GM21381 (cell line): ENCODE results near the gene HOATZ.

Experiments used
- ATAC-seq: cut with Tn5 transposase; IDR thresholded peaks from one replicate; pipeline ENCODE4 v1.9.1; 2021; ENCODE audit warnings: mild to moderate bottlenecking, moderate library complexity; ENCODE audit not compliant: unreplicated experiment

The HOATZ gene

GRCh38 chr11:111548525-111548924 lies 33.9 kb downstream of the HOATZ start:
- no peak for ATAC-seq

DNA sequence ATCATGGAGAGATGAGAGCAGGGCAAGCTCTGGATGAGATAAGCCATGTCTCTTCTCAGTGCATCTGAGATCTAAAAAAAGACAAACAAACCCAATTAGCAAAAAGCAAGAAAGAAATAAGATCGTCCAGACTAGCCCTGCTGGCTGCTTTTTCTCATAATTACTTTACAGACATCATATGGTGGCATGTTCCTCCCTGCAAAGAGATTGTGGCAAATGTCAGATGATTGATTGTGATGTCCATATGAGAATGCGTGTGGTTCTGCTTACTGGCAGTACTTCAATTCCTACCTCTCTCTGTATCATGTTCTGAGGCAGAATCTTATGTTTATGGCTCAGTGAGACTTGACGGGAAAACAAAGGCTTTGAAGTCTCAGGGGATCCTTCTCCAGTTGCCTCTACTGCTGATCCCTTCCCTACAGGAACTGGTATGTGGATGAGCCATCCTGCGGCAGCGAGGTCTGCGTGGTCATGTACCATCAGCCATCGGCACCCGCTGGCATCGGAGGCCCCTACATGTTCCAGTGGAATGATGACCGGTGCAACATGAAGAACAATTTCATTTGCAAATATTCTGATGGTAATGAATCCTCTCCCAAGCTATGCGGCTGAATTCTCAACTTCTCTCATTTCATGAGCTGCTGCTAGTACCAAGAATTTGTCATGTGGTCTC lies 34.8 kb downstream of the HOATZ start:
- no peak for ATAC-seq

- no peak for ATAC-seq
Measured at GRCh38 chr11:111549869-111550203, 35.3 kb downstream of the HOATZ start.

DNA sequence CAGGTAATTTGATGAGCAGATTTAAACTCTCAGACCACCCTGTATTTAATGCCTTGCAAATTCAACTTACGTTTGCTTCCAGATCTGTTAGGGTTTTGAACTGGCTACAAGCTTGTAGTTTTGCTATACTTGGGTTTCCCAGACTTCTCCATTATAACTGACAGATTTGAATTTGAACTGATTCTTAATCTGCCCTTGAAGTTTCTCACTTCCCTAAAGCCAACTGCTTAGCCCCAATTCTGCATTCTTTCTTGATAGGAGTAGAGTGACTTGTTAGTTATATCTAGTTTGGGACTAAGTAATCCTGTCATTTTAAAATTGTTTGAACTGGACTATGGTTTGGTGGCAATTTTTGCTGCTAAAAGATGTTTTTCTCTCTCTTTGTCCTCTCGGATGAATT lies 35.7 kb downstream of the HOATZ start:
- ATAC-seq = no peak

GRCh38 chr11:111554532-111554931 lies 40.0 kb downstream of the HOATZ start:
- no peak for ATAC-seq

DNA sequence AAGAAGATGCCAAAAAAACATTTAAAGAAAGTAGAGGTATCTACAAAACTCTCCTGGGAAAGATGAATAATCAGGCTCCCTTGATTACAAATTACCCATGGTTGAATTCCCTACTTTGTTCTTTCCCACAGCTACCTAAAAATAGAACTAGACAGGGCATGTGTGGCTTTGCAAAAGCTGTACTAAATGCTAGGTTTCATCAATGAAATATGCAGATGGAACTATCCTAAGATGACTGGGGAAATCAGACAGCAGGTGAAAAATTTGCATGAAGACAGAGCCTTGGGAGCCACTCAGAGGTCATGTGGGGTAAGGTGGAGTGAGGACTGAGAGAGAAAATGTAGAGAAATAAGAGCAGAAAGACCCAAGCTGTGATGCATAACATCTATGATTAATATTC lies 40.7 kb downstream of the HOATZ start:
- ATAC-seq = no peak

DNA sequence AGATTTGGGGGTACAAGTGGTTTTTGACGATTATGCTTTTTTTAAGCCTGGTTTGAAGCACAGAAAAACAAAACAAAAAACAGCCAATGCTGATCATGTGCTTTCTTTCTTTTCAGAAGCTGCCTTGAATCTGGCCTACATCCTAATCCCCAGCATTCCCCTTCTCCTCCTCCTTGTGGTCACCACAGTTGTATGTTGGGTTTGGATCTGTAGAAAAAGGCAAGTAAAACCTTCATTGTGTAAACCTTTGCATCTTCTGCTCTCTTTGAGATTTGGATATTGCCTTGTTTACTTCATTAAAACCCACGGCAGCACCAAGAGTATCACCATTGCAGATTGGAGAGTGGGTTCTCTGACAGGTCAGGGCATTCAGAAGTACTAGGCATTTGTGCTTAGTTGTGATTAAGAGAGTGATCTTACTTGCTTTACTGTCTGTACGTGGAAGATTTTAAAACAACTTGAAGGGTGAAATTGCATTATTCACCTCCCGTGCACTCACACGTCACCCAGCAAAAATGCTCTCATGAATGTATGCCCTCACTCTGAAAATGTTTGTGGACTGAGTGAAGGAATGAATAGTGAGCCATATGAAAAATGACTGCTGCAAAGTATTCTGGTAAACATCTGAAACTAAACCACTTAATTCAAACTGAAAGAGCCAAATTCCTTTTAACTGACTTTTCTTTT lies 43.0 kb downstream of the HOATZ start:
- no peak for ATAC-seq

DNA sequence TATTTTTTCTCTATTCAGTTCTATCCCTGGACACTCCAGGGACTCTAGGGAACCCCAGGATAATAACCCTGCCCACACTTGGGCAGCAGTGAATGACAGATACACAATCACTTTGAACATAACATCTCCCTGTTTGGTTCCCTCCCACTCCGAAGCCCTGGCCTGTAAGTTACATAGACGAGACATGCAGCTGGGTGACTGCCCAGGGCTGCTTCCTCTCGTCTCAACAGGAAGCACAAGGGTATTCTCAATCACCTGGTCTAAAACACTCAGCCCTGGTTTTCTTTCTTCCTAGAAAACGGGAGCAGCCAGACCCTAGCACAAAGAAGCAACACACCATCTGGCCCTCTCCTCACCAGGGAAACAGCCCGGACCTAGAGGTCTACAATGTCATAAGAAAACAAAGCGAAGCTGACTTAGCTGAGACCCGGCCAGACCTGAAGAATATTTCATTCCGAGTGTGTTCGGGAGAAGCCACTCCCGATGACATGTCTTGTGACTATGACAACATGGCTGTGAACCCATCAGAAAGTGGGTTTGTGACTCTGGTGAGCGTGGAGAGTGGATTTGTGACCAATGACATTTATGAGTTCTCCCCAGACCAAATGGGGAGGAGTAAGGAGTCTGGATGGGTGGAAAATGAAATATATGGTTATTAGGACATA lies 45.4 kb downstream of the HOATZ start:
- no peak for ATAC-seq

- no peak for ATAC-seq
Measured at GRCh38 chr11:111560800-111561199, 46.2 kb downstream of the HOATZ start.

GRCh38 chr11:111561306-111561705 lies 46.7 kb downstream of the HOATZ start:
- ATAC-seq = no peak

DNA sequence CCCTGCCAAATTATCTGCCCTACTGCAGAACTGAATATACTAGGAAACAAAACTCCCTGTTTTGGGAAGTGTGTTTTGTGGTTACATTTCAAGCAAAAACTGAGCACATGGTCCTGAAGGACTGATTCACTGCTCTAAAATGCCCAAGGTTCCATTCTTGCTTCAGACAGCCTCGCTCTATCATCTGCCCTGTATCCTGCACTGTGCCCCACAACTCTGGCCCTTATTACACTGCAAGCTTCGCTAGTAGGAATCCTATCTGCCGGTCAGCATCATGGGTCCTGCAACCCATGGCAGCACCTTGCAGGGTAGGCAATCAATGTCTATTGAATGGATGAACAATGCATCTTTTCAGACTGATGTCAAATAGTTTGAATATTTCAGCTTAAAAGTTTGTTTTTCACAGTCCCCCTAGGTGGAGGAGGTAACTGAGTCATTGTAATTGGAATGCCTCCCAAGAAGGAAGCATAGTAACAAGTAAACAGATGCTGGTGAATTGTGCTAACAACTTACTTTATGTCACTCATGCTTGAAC lies 47.3 kb downstream of the HOATZ start:
- no peak for ATAC-seq

DNA sequence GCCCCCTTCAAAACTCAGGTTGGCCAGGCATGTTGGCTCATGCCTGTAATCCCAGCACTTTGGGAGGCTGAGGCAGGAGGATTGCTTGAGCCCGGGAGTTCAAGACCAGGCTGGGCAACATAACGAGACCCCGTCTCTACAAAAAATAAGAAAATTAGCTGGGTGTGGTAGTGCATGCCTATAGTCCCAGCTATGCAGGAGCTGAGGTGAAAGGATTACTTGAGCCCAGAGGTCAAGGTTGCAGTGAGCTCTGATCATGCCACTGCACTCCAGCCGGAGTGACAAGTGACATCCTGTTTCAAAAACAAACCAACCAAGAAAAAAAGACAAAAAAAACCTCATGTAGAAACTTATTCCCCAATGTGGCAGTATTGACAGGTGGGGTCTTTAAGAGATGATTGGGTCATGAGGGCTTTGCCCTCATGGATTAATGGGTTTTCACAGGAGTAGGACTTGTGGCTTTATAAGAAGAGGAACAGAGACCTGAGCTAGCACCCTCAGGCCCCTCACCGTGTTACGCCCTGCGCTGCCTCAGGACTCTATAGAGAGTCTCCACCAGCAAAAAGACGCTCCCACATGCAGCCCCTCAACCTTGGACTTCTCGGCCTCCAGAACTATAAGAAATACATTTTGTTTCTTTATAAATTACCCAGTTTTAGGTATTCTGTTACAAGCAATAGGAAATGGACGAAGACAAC lies 48.3 kb downstream of the HOATZ start:
- no peak for ATAC-seq

- no peak for ATAC-seq
Measured at GRCh38 chr11:111565114-111565720, 50.6 kb downstream of the HOATZ start.

DNA sequence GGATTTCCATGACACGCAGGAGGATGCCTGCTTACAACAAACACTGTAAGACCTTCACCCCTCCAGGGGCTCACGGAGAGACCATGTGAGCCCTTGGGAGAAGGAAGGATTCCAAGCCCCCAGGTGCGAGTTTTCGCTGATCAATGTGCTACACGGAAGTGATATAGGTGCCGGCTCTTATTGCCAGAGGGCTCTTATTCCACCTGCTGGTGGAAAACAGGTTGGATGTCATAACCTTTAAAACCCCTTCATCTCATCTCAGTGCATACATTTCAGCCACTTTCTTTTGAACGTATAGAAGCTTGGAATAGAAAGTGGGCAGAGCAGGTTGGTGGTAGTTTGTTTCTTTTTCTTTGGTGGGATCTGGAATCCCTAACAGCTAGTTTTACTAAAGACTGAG lies 51.7 kb downstream of the HOATZ start:
- ATAC-seq = no peak

DNA sequence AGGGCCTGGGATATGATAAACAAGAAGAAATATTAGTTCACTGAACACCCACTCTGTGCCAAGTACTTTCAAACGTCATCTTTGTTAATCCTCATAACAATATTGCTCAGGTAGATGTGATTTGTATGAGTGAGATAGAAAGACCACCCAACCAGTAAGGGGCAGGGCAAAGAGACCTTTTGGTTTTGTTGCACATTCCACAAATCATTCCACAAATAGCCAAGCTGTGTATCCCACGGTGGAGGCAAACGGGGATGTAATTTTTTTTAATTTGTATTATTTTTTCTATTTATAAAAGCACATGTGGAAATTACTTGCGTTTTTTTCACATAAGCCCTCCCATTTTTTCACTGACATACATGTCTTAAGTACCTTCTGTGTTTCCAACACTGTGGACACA lies 54.9 kb downstream of the HOATZ start:
- ATAC-seq = no peak

DNA sequence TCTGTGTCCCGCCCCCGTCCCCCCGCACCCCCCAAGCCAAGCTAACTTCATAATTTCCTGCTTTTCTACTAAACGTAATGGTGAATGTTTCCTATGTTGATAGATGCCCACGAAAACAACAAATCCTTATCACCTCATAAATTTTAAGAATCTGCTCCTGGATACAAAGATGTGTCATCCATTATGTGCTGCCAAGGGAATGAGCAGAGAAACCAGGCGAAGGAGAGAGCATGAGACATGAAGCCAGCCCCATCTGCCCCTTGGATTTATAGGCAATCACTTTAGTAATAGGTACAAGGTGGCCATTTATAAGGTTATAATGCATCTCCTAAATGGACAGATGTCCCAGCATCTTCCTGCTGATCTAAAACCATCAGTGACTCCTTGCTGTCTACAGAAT lies 56.2 kb downstream of the HOATZ start:
- ATAC-seq = no peak

- ATAC-seq = no peak
Measured at GRCh38 chr11:111571829-111572501, 57.4 kb downstream of the HOATZ start.

DNA sequence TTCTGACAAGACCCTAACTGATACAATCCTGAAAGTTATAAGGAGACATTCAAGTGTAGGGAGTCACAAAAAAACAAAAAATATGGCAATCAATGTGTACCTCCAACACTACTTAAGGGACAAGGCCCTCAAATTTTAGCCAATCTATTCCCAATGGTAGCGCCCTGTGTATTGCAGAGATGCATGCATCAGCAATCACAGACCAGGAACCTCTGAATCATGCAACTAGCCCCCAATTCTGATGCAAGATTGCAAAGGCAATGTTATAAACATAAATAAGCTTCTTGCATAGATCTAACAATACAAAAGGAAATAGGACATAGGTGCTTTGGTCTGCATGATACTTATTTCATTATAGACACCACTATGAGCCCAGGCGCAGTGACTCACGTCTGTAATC lies 58.0 kb downstream of the HOATZ start:
- ATAC-seq = no peak

GRCh38 chr11:111573821-111574249 lies 59.3 kb downstream of the HOATZ start:
- ATAC-seq = no peak

DNA sequence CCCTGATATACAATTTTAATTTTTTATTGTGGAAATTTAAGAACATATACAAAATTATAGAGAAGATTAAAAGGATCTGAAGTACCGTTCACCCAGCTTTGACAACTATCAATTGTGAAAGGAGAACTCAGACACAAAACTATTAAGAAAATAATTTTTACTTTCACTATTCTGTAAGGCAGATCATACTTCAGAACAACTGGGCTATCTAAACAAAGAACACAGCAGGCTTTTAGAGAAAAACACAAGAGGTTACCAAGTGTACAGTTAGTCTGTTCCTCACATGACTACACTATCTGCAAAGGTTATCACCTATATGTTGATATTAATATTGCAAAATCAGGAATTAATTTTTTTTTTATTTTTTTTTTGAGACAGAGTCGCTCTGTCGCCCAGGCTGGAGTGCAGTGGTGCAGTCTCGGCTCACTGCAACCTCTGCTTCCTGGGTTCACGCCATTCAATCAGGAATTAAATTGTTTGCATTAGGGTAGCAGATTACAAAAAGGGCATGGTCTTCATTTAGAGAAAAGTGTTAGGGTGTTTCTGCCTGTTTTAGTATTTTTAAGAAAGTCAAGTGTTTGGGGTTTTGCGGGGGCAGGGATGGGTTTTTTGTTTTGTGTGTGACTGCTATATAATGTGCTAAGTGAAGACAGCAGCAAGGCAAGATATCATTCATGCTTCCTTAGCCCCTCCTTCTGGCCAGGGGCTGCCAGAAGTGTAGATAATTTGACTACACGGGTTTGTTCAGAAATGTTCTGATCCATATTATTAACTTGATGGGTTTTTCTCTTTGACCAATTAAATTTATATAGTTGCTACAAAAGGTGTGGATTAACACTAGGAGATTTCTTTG lies 60.0 kb downstream of the HOATZ start:
- ATAC-seq = no peak
